Measurements from ENCODE around the gene RPS10.

DNA sequence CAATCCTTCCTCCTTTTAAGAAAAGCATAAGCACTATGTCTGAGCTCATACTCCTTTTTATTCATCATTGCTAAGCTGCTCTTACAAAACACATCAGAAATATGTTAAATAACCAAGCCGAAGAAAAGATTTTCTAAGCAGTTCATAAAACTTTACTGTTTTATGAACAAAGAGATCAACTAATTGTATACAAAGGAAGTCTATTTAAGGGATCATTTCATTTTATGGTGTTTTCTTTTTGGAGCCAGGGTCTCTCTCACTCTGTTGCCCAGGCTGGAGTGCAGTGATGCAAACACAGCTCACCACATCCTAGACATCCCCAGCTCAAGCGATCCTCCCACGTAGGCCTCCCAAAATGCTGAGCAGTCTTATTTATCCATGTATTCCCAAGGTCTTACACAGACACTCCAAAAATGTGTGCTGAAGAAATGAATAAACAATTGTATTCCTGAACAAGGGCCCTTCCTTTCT, 42.7 kb downstream of the RPS10 start:
- TF ChIP-seq CTCF (IDR thresholded peaks at IDR 0.05; ENCODE audit: low read length) (no peak), EZH2 (IDR thresholded peaks at IDR 0.05; ENCODE audit: borderline replicate concordance, low read length) (no peak)
